HL-60 (cell line): ENCODE data around the gene MOV10L1.
A peak's percentile ranks its signal among the peaks of the same experiment; 100 is the strongest.

Experiments
- DNase-seq, 2 experiments: peaks; one replicate each; pipeline ENCODE4 v3.0.0-alpha.2; 2010 to 2020; ENCODE audit warnings: low read depth in 1 of 2, low spot score in 1 of 2
- H3K27ac ChIP-seq: fragments of 250-450 bp; sonication (Bioruptor Pico); replicated peaks from 2 replicates; pipeline ENCODE4 v1.5.1; 2020; ENCODE audit warnings: mild to moderate bottlenecking, moderate library complexity
- H3K27me3 ChIP-seq: fragments of 250-450 bp; sonication (Bioruptor Pico); 2 replicates; pipeline ENCODE4 v1.5.1; 2021; ENCODE audit warnings: mild to moderate bottlenecking, moderate library complexity; ENCODE audit not compliant: insufficient read depth, poor library complexity, severe bottlenecking
- H3K4me3 ChIP-seq: replicated peaks from 2 replicates; pipeline ENCODE4 v1.5.1; 2011; ENCODE audit warnings: mild to moderate bottlenecking, control low read depth, low read length; ENCODE audit not compliant: insufficient read depth
- GABPA ChIP-seq: IDR thresholded peaks from 2 replicates; pipeline ENCODE4 v1.6.1; 2012; ENCODE audit warnings: low read depth
- POLR2AphosphoS5 ChIP-seq: IDR thresholded peaks from 2 replicates; pipeline ENCODE4 v1.6.1; 2012; ENCODE audit warnings: low read depth
- SPI1 ChIP-seq: IDR thresholded peaks from 2 replicates; pipeline ENCODE4 v1.6.1; 2012; ENCODE audit warnings: low read depth, mild to moderate bottlenecking, borderline replicate concordance
- TF ChIP-seq, protein P1 (sequence below): IDR thresholded peaks from 2 replicates; pipeline ENCODE4 v1.6.1; 2012; ENCODE audit warnings: low read depth; ENCODE audit not compliant: insufficient replicate concordance
- TF ChIP-seq, protein P2 (sequence below): IDR thresholded peaks from one replicate; pipeline ENCODE4 v1.5.1; 2011; ENCODE audit warnings: low read length, control low read depth, inconsistent platforms; ENCODE audit not compliant: insufficient read depth

The MOV10L1 gene

DNA sequence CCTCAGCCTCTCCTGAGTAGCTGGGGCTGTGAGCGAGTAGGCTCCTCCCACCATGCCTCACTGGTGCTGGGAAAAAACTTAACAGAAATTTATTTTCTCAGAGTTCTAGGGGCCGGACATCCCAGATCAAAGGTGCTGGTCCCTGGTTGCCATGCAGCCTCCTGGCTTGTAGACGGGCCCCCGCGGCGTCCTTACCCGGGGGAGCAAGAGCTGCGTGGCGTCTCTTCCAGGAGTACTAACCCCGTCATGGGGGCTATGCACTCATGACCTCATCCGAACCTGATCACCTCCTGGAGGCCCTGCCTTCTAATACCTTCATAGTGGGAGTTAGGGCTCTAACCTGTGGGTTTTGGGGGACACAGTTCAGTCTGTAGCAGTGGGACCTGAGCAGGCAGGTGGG, 98.5 kb downstream of the MOV10L1 start:
- TF ChIP-seq GABPA: no peak
- TF ChIP-seq POLR2AphosphoS5: no peak
- TF ChIP-seq, protein P1, sequence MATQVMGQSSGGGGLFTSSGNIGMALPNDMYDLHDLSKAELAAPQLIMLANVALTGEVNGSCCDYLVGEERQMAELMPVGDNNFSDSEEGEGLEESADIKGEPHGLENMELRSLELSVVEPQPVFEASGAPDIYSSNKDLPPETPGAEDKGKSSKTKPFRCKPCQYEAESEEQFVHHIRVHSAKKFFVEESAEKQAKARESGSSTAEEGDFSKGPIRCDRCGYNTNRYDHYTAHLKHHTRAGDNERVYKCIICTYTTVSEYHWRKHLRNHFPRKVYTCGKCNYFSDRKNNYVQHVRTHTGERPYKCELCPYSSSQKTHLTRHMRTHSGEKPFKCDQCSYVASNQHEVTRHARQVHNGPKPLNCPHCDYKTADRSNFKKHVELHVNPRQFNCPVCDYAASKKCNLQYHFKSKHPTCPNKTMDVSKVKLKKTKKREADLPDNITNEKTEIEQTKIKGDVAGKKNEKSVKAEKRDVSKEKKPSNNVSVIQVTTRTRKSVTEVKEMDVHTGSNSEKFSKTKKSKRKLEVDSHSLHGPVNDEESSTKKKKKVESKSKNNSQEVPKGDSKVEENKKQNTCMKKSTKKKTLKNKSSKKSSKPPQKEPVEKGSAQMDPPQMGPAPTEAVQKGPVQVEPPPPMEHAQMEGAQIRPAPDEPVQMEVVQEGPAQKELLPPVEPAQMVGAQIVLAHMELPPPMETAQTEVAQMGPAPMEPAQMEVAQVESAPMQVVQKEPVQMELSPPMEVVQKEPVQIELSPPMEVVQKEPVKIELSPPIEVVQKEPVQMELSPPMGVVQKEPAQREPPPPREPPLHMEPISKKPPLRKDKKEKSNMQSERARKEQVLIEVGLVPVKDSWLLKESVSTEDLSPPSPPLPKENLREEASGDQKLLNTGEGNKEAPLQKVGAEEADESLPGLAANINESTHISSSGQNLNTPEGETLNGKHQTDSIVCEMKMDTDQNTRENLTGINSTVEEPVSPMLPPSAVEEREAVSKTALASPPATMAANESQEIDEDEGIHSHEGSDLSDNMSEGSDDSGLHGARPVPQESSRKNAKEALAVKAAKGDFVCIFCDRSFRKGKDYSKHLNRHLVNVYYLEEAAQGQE: no peak
- TF ChIP-seq, protein P2, sequence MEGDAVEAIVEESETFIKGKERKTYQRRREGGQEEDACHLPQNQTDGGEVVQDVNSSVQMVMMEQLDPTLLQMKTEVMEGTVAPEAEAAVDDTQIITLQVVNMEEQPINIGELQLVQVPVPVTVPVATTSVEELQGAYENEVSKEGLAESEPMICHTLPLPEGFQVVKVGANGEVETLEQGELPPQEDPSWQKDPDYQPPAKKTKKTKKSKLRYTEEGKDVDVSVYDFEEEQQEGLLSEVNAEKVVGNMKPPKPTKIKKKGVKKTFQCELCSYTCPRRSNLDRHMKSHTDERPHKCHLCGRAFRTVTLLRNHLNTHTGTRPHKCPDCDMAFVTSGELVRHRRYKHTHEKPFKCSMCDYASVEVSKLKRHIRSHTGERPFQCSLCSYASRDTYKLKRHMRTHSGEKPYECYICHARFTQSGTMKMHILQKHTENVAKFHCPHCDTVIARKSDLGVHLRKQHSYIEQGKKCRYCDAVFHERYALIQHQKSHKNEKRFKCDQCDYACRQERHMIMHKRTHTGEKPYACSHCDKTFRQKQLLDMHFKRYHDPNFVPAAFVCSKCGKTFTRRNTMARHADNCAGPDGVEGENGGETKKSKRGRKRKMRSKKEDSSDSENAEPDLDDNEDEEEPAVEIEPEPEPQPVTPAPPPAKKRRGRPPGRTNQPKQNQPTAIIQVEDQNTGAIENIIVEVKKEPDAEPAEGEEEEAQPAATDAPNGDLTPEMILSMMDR: no peak
- TF ChIP-seq SPI1: no peak

DNA sequence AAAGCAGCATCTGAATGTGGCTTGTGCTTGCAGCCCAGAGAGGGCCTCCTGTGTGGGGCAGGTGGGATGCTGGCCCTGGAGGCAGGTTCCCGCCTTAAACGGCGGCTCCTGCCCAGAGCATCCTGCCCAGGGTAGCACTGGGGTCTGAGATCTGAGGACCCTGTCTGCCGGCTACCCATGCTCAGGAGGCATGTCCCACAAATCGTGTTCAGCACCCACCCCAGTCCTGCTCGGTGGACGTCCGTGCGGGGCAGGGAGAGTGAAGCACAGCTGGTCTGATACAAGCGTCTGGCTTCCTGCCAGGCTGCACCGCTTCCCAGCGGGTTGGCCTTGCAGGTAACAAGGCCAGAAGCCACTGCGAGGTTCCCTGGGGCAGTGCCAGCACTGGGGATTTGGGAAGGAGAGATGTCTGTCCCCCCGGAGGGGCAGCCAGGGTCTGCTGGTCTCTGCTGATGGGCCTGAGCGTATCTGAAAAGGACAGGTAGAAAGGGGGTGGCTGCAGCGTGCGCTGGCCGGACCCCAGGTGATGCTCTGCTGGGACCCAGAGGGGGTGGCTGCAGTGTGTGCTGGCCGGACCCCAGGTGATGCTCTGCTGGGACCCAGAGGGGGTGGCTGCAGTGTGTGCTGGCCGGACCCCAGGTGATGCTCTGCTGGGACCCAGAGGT, 99.5 kb downstream of the MOV10L1 start:
- Histone ChIP-seq H3K27me3 (no peaks in the 10 kb centered on the region), H3K27ac (peak overlapping the region; percentile 97), H3K4me3 (peak overlapping the region; percentile 38)
- DNase-seq: no peak
- TF ChIP-seq, protein P2: no peak
- no peak; the same call in 1 of the 2 replicates for TF ChIP-seq POLR2AphosphoS5
- TF ChIP-seq SPI1: no peak
- no peak for TF ChIP-seq GABPA

More for the DNA sequence above, 98.5 kb downstream of the MOV10L1 start:
- no peaks in the 10 kb centered on the region for H3K27me3 ChIP-seq
- H3K4me3 ChIP-seq: no peak overlapping the region
- DNase-seq: no peak
- peak overlapping the region; percentile 97 for H3K27ac ChIP-seq

DNA sequence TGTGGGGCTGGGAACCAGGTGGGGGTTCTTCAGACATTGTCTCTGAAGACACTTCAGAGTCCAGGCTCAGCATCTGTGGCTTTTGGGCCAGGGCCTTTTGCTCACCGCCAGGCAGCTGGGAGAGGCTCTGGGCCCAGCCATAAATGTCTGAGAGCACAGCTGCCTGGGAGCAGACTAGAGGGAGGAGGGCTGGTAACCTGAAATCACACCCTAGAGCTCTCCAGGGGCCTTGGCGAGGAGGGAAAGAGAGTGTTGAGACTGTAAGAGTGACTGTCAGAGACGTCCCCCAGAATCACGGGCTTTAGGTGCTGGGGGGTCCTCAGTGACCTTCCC, 100.0 kb downstream of the MOV10L1 start:
- no peaks in the 10 kb centered on the region for H3K27me3 ChIP-seq
- H3K4me3 ChIP-seq: peak overlapping the region; percentile 38
- no peak for TF ChIP-seq GABPA
- no peak for DNase-seq
- H3K27ac ChIP-seq: peak overlapping the region; percentile 97

DNA sequence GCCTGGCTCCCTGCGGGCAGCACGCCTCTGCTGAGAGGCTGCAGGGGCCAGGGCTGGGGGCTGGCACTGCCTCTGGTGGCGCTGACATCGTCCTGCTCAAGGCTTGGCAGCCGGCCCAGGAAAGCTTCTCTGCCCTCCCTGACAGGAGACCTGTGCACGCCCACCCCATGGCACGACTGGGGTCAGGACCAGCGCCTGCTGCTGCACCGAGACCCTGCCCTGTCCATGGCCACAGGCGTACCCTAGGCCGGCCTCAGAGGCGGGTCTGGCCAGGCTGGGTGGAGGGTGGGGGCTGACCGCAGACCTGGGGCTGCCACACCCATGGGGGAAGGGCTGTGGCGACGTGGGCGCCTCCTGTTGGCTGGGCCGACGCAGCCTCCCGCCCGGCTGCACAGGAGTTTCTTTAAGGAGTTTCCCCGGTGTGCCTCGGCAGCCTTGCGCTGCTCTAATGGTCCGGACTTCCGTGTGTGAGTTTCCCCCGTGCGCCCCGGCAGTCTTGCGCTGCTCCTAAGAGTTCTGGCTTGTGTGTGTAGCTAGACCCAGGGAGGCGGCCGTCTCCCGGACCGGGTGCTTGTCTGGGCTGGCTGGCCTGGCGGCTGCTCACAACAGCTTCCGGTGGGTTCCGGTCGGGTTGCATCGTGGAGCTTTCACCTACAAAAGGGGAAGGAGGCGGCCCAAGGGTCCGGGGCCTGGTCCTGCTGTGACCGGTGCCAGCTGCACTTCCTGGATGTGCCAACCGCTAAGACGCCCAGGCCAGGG, 100.6 kb downstream of the MOV10L1 start:
- peak overlapping the region; percentile 38 for H3K4me3 ChIP-seq
- peak; percentile 89 to 95 for DNase-seq
- H3K27ac ChIP-seq: peak overlapping the region; percentile 97
- no peaks in the 10 kb centered on the region for H3K27me3 ChIP-seq
- TF ChIP-seq, protein P1: peak; percentile 21
- 0 out of 2 replicates have a peak, but pooled peaks have one; percentile 45 for TF ChIP-seq SPI1
- TF ChIP-seq GABPA: peak; percentile 57; the same call in 1 of the 2 replicates
- TF ChIP-seq POLR2AphosphoS5: no peak; the same call in none of the 2 replicates
- TF ChIP-seq, protein P2: peak; percentile 14
